Muscle of leg (tissue), 11 donors: ENCODE measurements around the gene SETBP1. TPM values are rescaled to one million over a fixed set of nuclear protein-coding genes. Genes with fewer than 3 reads are reported as not detected.

Experiments used
- DNase-seq: peaks from one replicate; pipeline ENCODE4 v3.0.0; 2013
- H3K27ac ChIP-seq: one replicate; pipeline ENCODE4 v1.5.1; 2013; ENCODE audit warnings: mild to moderate bottlenecking, low read length, control low read depth
- H3K27me3 ChIP-seq: one replicate; pipeline ENCODE4 v1.6.1; 2013; ENCODE audit warnings: low read length; ENCODE audit not compliant: control insufficient read depth, insufficient read depth
- H3K36me3 ChIP-seq: one replicate; pipeline ENCODE4 v1.6.1; 2013; ENCODE audit warnings: low read length; ENCODE audit not compliant: control insufficient read depth, insufficient read depth
- H3K4me1 ChIP-seq: one replicate; pipeline ENCODE4 v1.6.1; 2013; ENCODE audit warnings: low read length; ENCODE audit not compliant: control insufficient read depth, insufficient read depth
- H3K4me3 ChIP-seq: one replicate; pipeline ENCODE4 v1.5.1; 2013; ENCODE audit warnings: low read length, control low read depth
- H3K9me3 ChIP-seq: replicated peaks from 2 replicates; pipeline ENCODE4 v1.6.1; 2013; ENCODE audit warnings: low read depth, low read length; ENCODE audit not compliant: control insufficient read depth
- WGBS: methylation state at CpG from one replicate; pipeline ENCODE4 v1.1.5; 2013; ENCODE audit warnings: missing lambda C conversion rate; ENCODE audit not compliant: insufficient coverage; 5-methylcytosine and 5-hydroxymethylcytosine counted together
- polyA plus RNA-seq, 8 donors: library from polyadenylated mRNA; unstranded; fragments of 120-200 nt; gene quantifications; one replicate each; pipeline versions ENCODE4 v1.2.1 to v1.2.3, GENCODE V29; 2013; ENCODE audit warnings: inconsistent platforms in 1 of 8, low replicate concordance in 1 of 8; ENCODE audit not compliant: insufficient read length in 8 of 8, insufficient read depth in 1 of 8
- total RNA-seq: library from RNA; stranded (reverse); fragments of 120-200 nt; gene quantifications from one replicate; pipeline ENCODE4 v1.2.4, GENCODE V29; 2013

SETBP1 gene
- total and polyA plus RNA-seq, 9 donors = 11.0 to 20.5 (median 16.8) TPM

DNA sequence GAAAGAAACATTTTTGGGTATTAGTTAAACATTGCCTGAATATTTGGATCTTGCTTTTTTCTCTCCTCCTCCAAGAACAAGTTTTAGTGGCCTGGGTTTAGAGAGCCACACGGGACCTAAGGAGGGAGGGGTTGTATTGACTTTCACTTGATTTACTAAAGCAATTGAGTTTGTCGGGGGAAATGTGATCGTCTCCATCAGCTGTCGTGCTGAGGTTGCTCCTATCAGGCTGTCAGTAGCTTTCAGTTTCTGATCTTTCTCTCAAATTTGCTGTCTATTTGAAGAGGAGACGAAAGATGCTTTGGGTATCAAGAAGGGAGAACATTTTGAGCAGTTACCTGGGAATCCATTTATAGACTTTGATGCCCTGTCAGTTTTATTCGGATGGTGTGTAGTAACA is 106.0 kb downstream of the SETBP1 start:
- 32% methylated on average over 4 of the region's 6 CpGs for WGBS
- peak overlapping the region; percentile 40 for H3K27ac ChIP-seq
- no peak overlapping the region for H3K4me3 ChIP-seq
- H3K4me1 ChIP-seq = peaks cover 33% of the 10 kb centered on the region
- H3K36me3 ChIP-seq = no peaks in the 10 kb centered on the region
- H3K27me3 ChIP-seq = no peaks in the 10 kb centered on the region
- no peaks in the 10 kb centered on the region for H3K9me3 ChIP-seq
- DNase-seq = no peak

DNA sequence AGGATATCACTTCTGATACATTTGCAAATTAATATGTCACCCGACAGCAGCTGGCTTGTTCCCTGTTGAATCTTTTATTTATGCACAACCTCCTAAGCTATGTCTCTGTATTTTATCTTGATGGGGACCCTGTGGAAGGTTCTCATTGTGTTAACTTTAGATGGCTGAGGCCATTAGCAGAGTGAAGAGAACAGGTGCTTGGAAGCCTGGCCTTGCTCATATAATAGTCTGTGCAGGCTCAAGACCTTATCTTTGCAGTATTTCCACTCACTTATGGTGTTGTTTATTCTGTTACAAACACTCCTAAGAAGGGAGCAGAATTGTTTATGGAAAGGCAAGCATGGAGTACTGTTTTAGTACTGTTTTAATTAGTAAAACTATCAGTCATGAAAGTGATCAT is 107.6 kb downstream of the SETBP1 start:
- no peaks in the 10 kb centered on the region for H3K36me3 ChIP-seq
- no peak overlapping the region for H3K4me3 ChIP-seq
- no peaks in the 10 kb centered on the region for H3K9me3 ChIP-seq
- H3K4me1 ChIP-seq = peaks cover 45% of the 10 kb centered on the region
- DNase-seq = peak; percentile 60
- no CpG with 5 or more reads among the region's 1 CpG for WGBS
- peak overlapping the region; percentile 21 for H3K27ac ChIP-seq
- no peaks in the 10 kb centered on the region for H3K27me3 ChIP-seq

DNA sequence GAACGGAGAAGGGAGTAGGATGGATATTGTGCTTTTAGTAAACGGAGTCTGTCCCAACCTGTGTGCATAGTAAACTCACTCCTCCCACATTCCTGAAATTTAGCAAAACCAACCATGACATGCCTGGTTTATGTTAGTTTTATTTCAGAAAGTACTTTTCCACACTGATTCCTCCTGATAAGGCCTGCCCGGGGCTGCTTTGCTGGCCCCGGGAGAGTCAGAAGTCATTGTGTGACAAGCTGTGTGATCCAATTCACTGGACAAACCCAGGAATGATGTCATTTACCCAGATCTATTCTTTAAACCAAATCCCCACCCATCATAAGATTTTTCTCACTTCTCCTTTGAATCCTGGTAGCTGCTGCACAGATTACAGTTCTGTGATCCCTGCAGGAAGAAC is 109.0 kb downstream of the SETBP1 start:
- WGBS = 17% methylated on average over 2 of the region's 4 CpGs
- H3K4me3 ChIP-seq = no peak overlapping the region
- H3K27me3 ChIP-seq = no peaks in the 10 kb centered on the region
- no peaks in the 10 kb centered on the region for H3K36me3 ChIP-seq
- no peaks in the 10 kb centered on the region for H3K9me3 ChIP-seq
- DNase-seq = peak; percentile 57
- H3K4me1 ChIP-seq = peaks cover 51% of the 10 kb centered on the region
- peak overlapping the region; percentile 17 for H3K27ac ChIP-seq

DNA sequence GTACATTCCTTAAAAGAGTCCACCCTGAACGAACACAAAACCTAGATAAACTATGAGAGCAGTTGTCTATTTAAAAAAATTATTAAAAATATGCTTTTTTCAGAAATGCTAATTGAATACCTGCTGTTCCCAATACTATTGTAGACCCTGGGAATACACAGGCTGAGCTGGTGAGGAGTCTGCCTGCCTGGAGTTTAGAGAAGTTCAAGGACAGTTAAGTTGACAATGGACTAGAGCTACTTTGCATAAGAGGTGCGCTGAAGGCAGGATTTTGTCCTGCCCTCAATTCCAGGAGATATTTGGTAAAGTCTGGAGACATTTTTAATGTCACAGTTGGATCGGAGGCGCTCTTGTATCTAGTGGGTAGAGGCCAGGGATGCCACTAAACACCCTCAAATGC is 110.2 kb downstream of the SETBP1 start:
- Histone ChIP-seq H3K9me3 (no peaks in the 10 kb centered on the region), H3K4me3 (no peak overlapping the region), H3K36me3 (no peaks in the 10 kb centered on the region), H3K27me3 (no peaks in the 10 kb centered on the region), H3K4me1 (peaks cover 51% of the 10 kb centered on the region), H3K27ac (peak overlapping the region; percentile 43)
- DNase-seq = no peak
- 90% methylated on average over 3 of the region's 4 CpGs for WGBS

DNA sequence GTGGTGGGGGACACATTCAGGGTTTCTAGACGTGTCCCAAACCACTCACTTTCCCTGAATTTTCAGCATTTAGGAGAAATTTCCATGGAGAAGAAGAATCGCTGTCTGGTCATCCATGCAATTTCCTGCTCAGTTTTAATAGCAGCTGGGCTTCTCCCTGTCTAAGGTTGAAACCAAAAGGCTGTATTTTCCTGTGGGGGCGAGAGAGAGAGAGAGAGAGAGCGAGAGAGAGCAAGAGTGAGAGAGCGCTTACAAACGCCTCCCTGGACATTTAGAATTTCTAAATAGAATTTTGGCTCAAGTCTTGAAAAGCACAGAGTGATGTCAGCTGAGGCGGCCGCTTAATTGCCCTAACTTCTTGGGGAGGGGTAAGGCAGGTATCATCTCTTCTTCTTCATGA is 110.8 kb downstream of the SETBP1 start:
- Histone ChIP-seq H3K36me3 (no peaks in the 10 kb centered on the region), H3K27me3 (no peaks in the 10 kb centered on the region), H3K9me3 (no peaks in the 10 kb centered on the region), H3K4me3 (no peak overlapping the region), H3K4me1 (peaks cover 49% of the 10 kb centered on the region), H3K27ac (peak overlapping the region; percentile 79)
- no CpG with 5 or more reads among the region's 8 CpGs for WGBS
- DNase-seq = peak; percentile 91

DNA sequence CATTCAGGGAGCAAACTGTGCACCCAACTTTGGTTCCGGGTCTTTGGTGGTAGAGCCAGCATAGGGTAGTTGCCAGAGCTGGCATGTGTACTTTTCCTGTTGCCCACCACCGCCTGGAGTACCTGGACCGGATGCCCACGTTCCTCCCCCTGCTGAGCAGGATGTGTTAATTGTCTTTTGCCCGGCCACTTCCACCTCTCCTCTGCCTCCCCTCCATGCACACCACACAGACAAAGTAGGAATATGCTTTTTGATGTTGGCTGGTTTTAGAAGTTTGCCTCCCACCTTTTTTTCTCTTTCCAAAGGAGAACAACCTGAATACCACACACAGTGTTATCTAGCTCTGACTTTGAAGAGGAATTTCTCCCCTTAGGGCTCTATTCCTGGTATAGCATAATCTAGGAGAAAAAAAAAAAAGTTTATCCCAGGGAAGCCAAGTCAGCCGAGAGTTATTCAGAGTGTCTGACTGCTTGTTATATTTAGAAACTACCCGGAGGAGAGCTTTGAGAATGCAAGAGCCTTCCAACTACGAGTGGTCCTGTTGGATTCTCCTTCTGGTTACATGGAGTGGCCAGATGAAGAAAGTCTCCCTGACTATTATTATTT is 111.9 kb downstream of the SETBP1 start:
- peak overlapping the region; percentile 79 for H3K27ac ChIP-seq
- peaks cover 50% of the 10 kb centered on the region for H3K4me1 ChIP-seq
- H3K36me3 ChIP-seq = peaks cover 2% of the 10 kb centered on the region
- DNase-seq = peak; percentile 69
- no peak overlapping the region for H3K4me3 ChIP-seq
- no peaks in the 10 kb centered on the region for H3K9me3 ChIP-seq
- 40% methylated on average over 4 of the region's 8 CpGs for WGBS
- H3K27me3 ChIP-seq = no peaks in the 10 kb centered on the region

DNA sequence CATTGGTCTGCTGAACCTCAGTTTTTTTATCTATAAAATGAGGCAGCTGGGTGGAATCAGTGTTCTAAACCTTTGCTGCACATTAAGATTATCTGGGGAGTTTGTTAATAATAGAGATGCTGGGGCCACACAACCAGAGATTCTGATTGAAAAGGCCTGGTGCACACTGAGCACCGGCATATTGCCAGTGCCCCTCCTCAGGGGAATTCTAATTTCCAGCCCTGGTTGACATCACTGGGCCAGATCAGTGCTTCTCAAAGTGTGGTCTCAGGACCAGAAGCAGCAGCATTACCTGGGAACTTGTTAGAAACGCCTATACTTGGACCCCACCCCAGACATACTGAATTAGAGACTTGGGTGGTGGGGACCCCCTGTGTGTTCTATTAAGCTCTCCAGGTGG is 112.5 kb downstream of the SETBP1 start:
- Histone ChIP-seq H3K4me1 (peaks cover 47% of the 10 kb centered on the region), H3K27me3 (no peaks in the 10 kb centered on the region), H3K4me3 (no peak overlapping the region), H3K27ac (peak overlapping the region; percentile 79), H3K36me3 (peaks cover 4% of the 10 kb centered on the region), H3K9me3 (no peaks in the 10 kb centered on the region)
- WGBS = 70% methylated on average over 1 of the region's 2 CpGs
- no peak for DNase-seq

DNA sequence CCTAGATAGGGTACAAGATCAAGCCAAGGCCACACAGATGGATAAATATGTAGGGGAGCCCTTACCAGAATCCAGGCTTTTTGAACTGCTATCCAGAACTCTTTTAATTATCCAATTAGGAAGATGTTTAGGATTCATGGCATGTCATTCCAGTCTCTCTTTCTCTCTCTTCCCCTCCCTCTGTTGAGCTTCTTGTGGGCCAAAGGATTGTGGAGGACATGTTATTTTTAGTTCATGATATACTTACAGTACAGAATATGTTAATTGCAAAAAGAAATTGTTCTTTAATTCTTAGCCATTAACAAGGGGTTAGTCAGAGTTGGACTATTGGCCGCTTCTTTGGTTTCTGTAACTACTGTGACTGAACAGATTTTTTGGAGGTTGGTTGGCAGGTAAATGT is 113.0 kb downstream of the SETBP1 start:
- Histone ChIP-seq H3K27ac (peak overlapping the region; percentile 79), H3K4me3 (no peak overlapping the region), H3K4me1 (peaks cover 46% of the 10 kb centered on the region), H3K27me3 (no peaks in the 10 kb centered on the region), H3K36me3 (peaks cover 4% of the 10 kb centered on the region), H3K9me3 (no peaks in the 10 kb centered on the region)
- no peak for DNase-seq
- WGBS = no CpG with 5 or more reads among the region's 1 CpG

DNA sequence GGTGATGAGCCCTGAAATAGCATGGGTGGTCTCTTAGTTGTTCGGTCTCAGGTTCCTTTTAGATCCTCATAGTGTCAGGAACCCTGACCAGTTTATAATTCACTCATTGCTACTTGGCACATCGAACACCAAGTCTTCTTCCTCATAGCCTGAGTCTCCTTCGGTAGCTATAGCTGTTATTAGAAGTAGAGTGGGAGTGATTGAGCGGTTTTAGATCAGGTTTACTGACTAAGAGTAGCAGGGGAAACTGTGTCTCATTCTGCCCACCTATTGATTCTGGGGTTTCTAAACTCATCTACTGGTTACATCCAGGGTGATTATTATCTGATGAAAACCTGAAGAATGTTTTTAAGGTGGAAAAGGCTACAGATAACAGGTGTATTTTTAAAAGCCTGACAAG is 114.6 kb downstream of the SETBP1 start:
- Histone ChIP-seq H3K27me3 (no peaks in the 10 kb centered on the region), H3K4me1 (peaks cover 43% of the 10 kb centered on the region), H3K36me3 (peaks cover 7% of the 10 kb centered on the region), H3K4me3 (no peak overlapping the region), H3K9me3 (no peaks in the 10 kb centered on the region), H3K27ac (no peak overlapping the region)
- no CpG with 5 or more reads among the region's 4 CpGs for WGBS
- DNase-seq = no peak

DNA sequence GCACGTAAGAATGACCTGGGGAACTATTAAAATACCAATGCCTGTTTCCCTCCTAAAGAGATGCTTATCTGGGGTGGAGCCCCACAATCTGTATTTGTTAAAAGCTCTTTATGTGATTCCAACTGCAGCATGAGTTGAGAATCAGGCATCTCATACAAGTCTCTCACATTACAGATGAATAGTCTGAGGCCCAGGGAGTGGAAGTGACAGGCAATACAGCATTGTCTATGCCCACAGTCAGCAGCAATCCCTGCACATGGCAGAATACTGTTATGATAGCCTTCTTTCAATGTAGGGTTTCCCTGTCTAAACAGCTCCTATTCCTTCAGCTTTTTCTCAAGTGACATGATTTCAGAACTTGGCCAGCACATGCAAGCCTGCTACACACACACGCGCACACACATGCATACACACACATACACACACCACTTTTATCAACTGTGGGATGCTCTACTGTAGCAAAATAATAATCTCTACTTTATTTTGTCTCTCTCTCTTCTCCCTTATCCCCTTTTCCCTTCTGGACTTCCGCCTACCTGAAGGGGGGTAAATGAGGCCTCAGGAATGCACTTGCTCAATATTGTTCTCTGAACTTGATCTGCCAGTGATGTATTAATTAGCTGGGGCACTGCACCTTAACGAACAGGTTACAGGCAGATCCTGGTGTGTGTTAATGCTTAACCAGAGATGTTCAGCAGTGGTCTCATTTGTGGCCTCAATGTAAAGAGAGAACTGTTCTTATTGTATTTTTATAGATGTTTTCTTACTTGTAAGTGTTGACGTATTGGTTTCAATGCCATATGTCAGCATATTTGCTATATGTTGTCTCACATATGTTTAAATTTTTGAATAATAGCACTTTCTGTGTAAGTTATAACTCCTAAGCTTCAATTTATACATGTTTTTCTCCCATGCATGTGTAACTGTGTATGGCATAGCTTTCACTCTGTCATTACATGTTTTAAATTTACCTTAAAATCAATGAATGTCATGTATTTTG is 116.0 kb downstream of the SETBP1 start:
- Histone ChIP-seq H3K27me3 (no peaks in the 10 kb centered on the region), H3K9me3 (no peaks in the 10 kb centered on the region), H3K27ac (no peak overlapping the region), H3K36me3 (peaks cover 11% of the 10 kb centered on the region), H3K4me1 (peaks cover 28% of the 10 kb centered on the region), H3K4me3 (no peak overlapping the region)
- no peak for DNase-seq
- WGBS = 53% methylated on average over 3 of the region's 6 CpGs
